OCI-LY7 (cell line): ENCODE measurements around the gene KPNA2.
"Not testable (repeated sequence)": the region's sequence is repeated elsewhere in the genome, so short reads cannot be mapped to it uniquely, and the experiment has no call there.

ENCODE experiments used
- EZH2phosphoT487 ChIP-seq: fragments of 200-600 bp; sonication (generic); IDR thresholded peaks from 2 replicates; pipeline ENCODE4 v1.6.1; 2018; ENCODE audit warnings: low read depth, borderline replicate concordance, mild to moderate bottlenecking, mixed run types, antibody characterized with exemption, low read length, moderate library complexity, mixed read lengths
- TF ChIP-seq, protein P1 (sequence below): fragments of 200-600 bp; sonication (generic); conservative IDR thresholded peaks from 2 replicates; pipeline ENCODE4 v1.5.1; 2014; ENCODE audit warnings: mild to moderate bottlenecking, antibody characterized with exemption, low read length, moderate library complexity, mixed read lengths

DNA sequence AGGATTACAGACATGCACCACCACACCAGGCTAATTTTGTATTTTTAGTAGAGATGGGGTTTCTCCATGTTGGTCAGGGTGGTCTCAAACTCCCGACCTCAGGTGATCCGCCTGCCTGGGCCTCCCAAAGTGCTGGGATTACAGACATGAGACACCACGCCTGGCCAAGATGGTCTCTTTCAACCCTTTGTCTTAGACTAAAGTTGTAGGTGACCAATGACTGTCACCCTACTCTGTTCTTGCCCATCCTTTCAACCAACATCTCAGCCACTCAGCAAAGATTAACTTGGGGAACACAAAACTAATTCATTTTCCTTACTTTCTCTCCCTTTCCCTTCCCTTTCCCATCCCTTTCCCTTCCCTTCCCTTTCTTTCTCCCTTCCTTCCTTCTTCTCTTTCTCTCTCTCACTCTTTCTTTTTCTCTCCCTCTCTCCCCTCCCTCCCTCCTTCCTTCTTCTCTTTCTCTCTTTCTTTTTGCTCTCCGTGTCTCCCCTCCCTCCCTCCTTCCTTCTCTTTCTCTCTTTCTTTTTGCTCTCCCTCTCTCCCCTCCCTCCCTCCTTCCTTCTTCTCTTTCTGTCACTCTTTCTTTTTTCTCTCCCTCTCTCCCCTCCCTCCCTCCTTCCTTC, 14.4 kb downstream of the KPNA2 start:
- TF ChIP-seq, protein P1, sequence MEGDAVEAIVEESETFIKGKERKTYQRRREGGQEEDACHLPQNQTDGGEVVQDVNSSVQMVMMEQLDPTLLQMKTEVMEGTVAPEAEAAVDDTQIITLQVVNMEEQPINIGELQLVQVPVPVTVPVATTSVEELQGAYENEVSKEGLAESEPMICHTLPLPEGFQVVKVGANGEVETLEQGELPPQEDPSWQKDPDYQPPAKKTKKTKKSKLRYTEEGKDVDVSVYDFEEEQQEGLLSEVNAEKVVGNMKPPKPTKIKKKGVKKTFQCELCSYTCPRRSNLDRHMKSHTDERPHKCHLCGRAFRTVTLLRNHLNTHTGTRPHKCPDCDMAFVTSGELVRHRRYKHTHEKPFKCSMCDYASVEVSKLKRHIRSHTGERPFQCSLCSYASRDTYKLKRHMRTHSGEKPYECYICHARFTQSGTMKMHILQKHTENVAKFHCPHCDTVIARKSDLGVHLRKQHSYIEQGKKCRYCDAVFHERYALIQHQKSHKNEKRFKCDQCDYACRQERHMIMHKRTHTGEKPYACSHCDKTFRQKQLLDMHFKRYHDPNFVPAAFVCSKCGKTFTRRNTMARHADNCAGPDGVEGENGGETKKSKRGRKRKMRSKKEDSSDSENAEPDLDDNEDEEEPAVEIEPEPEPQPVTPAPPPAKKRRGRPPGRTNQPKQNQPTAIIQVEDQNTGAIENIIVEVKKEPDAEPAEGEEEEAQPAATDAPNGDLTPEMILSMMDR: not testable (repeated sequence)
- TF ChIP-seq EZH2phosphoT487: not testable (repeated sequence)
